A549 treated with Mapracorat at 1 μM for 4 hours (cell line): ENCODE results near the gene CD63. TPM values are rescaled to one million over a fixed set of nuclear protein-coding genes. Genes with fewer than 3 reads are reported as not detected.

Experiments
- total RNA-seq: library from RNA; stranded (reverse); fragments of 200-300 nt; extraction: Qiagen RNA extraction; gene quantifications from 5 replicates; pipeline ENCODE4 v1.2.3, GENCODE V29; 2022

CD63 gene
- 661 to 730 TPM (median 714 TPM) in 5 replicates for total RNA-seq

GRCh38 chr12:55728939-55729818 is at the start of gene CD63:
TSS of gene CD63 (minus strand) at chr12:55729009. CDS start at chr12:55728341, 668 bp downstream.

GRCh38 chr12:55742719-55743405 is 14.1 kb upstream of the CD63 start, which contains the start of gene GDF11:
TSS of gene GDF11 (plus strand) at chr12:55743122. CDS start at chr12:55743317, 195 bp downstream.

GRCh38 chr12:55720071-55720564 is 8.7 kb downstream of the CD63 start, which contains the start of gene RDH5:
TSS of gene RDH5 (plus strand) at chr12:55720393. CDS start at chr12:55721185, 792 bp downstream.

GRCh38 chr12:55715833-55716581 is 12.8 kb downstream of the CD63 start, which contains the start of gene BLOC1S1:
TSS of gene BLOC1S1 (plus strand) at chr12:55716046. CDS start at chr12:55716052, 6 bp downstream.

GRCh38 chr12:55707841-55708694 is 20.7 kb downstream of the CD63 start, which contains the start of gene ITGA7:
TSS of gene ITGA7 (minus strand) at chr12:55707904. CDS start at chr12:55707682, 222 bp downstream.

Other genes with a start within 250 kb of the CD63 start
- not detected in 5 replicates for gene OR6C68, start 236.6 kb downstream of the CD63 start, total RNA-seq
- not detected in 5 replicates for gene OR6C4, start 179.4 kb downstream of the CD63 start, total RNA-seq
- not detected in 5 replicates for gene OR2AP1, start 156.5 kb downstream of the CD63 start, total RNA-seq
- not detected in 5 replicates for gene OR10P1, start 92.1 kb downstream of the CD63 start, total RNA-seq
- 0.77 to 1.8 TPM (median 1.0 TPM) in 5 replicates for gene ITGA7, start 21.1 kb downstream of the CD63 start, total RNA-seq
- gene BLOC1S1, start 13.0 kb downstream of the CD63 start, total RNA-seq, result 129 to 155 TPM (median 147 TPM) in 5 replicates
- 2.1 to 2.8 TPM (median 2.3 TPM) in 5 replicates for gene RDH5, start 8.6 kb downstream of the CD63 start, total RNA-seq
- gene GDF11, start 14.1 kb upstream of the CD63 start, total RNA-seq, result 2.6 to 4.1 TPM (median 3.8 TPM) in 5 replicates
- 91.7 to 148 TPM (median 94.8 TPM) in 5 replicates for gene SARNP, start 88.7 kb upstream of the CD63 start, total RNA-seq
- gene ORMDL2, start 89.0 kb upstream of the CD63 start, total RNA-seq, result 87.9 to 110 TPM (median 98.6 TPM) in 5 replicates
- 18.8 to 23.7 TPM (median 23.1 TPM) in 5 replicates for gene DNAJC14, start 100.6 kb upstream of the CD63 start, total RNA-seq
- 0.27 to 0.79 TPM (median 0.42 TPM) in 5 replicates for gene MMP19, start 113.9 kb upstream of the CD63 start, total RNA-seq
- gene PYM1, start 198.9 kb upstream of the CD63 start, total RNA-seq, result 38.9 to 43.6 TPM (median 42.0 TPM) in 5 replicates
- gene DGKA, start 202.2 kb upstream of the CD63 start, total RNA-seq, result 15.1 to 23.2 TPM (median 21.5 TPM) in 5 replicates
- 1.1 to 1.5 TPM (median 1.1 TPM) in 5 replicates for gene PMEL, start 237.0 kb upstream of the CD63 start, total RNA-seq
- gene CDK2, start 237.8 kb upstream of the CD63 start, total RNA-seq, result 46.7 to 61.3 TPM (median 54.7 TPM) in 5 replicates
- gene RAB5B, start 245.1 kb upstream of the CD63 start, total RNA-seq, result 26.2 to 32.9 TPM (median 31.6 TPM) in 5 replicates